HG03558 (cell line): ENCODE measurements around the gene SYTL4.
A peak's percentile ranks its signal among the peaks of the same experiment; 100 is the strongest.

Experiments used
- ATAC-seq: cut with Tn5 transposase; IDR thresholded peaks from one replicate; pipeline ENCODE4 v1.9.1; 2021; ENCODE audit warnings: moderate number of reproducible peaks; ENCODE audit not compliant: unreplicated experiment; ENCODE audit errors: extremely low read depth

Gene SYTL4

DNA sequence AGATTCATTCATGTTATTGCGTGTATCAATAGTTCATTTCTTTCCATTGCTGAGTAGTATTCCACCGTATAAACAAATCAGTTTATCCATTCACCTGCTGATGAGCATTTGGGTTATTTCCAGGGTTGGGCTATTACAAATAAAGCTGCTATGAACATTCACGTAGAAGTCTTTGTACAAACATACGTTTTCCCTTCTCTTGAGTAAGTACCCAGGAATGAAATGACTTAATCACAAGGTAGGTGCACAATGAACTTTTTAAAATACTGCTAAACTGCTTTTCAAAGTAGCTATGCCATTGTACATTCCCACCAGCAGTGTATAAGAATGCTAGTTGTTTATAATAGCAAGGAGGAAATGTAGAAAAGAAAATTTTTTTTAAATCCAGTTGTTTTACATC lies 35.9 kb downstream of the SYTL4 start:
- no peak for ATAC-seq

DNA sequence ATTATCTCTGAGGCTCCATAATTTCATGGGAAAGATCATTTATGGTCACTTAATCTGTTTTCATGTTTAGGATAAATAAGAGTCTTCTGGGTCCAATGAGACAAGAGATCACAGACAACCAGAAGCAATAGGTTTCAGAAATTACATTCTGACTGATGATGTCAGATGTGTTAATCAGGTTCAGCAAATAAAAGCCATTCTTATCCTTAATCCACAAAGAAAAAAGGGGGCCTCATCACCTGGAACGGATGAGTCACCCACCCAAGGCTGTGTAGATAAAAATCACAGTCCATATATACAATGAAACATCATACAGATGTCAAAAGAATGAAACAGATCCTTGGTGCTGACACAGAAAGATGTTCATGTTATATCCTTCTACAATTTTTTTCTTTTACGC lies 36.6 kb downstream of the SYTL4 start:
- no peak for ATAC-seq

DNA sequence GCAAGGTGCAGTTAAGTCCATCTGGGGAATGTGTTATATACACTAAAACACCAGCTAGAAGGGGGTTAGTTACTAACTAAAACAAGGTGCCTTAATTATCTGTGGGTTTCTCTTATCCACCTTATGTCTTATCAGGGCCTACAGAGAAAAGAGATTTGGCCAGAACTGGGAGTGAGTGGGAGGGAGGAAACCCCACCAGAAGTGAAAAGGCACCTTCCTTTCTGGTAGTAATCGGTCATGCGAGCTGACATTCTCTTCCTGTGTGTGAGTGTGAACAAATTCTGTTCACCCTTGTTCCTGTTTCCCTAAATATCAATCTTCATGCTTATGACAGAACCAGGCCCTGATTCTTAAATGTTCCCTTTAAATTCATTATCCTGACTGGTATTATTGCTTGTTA lies 44.4 kb downstream of the SYTL4 start:
- peak; percentile 51 for ATAC-seq

DNA sequence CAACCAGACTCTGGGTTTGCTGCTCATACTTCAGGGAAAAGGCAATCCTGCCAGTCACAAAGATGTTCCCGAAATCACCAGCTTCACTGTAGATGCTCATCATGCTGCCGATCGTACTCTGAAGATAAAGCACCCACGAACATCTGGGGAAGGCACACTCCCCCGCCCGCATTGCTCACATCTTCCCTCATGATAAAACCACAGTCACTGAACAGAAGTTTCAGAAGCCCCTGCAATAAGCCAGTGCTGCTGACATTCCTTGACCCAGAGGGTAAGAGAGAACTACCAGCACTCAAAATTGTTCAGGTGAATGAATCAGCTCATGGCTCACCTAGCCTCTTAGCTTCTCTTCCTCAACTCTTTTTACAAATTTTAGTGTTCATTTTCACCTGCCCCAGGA lies 44.8 kb downstream of the SYTL4 start:
- no peak for ATAC-seq

DNA sequence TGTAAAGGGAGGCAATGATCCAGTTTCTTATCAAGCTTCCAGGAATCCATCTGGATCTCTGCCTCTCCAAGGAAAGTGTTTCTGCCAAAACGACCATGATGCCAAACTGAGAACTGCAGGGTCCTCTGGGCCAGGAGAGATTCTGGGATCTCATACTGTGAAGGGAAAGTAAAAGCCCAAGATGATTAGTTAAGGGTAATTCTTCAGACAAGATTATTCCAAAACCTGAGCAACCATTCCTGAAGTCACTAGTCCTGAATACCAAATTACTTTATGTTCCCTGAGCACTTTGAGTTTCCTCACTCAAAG lies 46.0 kb downstream of the SYTL4 start:
- no peak for ATAC-seq

DNA sequence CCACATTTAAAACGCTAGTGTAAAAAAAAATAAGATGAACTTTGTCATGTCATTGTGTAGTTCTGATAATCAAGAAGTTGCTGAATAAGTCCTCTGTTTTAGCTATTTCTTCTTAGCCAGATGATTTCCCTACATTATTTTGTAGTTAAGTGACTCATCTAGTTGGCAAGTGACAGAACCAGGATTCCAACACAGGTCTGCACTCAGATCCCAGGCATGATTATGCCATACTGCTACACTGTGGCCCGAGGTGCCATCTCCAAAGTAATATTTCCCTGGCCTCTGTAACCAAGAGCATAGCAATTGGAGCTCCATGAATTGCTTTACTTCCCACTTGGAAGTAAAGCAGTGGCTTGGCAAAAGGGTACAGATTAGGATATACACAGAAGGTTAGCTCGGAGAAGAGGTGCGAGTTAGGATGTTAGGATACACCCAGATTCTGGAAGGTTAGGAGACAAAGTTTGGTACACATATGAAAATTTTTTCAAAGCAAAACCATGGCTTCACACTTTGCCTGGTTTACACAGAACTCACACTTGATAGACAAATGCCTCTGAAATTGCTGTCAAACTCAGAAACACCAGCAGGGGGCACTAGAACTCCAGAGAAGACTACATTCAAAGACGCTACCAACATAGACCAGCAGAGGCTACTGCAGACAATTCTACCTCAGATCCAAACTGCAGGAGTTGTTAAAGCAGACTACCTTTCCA lies 46.5 kb downstream of the SYTL4 start:
- ATAC-seq: peak; percentile 43

DNA sequence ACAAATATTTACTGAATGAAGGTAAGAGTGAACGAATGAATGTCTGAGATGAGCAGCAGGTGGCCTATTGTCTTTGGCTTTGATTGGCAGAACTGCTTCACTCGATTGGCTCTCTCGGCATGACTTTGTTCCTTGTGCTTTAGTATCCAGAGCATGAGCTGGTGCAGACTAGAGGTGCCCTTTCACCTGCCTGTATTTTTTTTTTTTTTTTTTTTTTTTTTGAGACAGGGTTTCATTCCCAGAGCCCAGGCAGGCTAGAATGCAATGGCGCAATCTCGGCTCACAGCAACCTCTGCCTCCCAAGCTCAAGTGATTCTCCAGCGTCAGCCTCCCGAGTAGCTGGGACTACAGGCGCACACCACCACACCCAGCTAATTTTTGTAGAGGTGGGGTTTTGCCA lies 49.0 kb downstream of the SYTL4 start:
- ATAC-seq: no peak

DNA sequence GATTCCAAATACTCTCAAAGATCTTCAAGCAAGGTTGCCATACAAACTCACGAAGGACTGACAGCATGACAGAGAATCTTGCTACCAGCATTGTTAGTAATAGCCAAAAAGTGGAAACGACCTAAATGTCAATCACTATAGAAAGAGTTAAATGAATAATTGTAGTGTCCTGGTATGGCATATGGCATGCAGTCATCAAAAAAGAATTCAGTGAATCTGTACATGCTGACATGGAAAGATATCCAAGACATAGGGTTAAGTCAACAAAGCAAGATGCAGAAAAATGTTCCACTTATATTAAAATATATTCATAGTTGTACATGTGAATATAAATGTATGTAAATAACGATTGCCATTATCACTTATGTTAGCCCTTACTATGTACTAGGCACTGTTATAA lies 50.3 kb downstream of the SYTL4 start:
- ATAC-seq: no peak

DNA sequence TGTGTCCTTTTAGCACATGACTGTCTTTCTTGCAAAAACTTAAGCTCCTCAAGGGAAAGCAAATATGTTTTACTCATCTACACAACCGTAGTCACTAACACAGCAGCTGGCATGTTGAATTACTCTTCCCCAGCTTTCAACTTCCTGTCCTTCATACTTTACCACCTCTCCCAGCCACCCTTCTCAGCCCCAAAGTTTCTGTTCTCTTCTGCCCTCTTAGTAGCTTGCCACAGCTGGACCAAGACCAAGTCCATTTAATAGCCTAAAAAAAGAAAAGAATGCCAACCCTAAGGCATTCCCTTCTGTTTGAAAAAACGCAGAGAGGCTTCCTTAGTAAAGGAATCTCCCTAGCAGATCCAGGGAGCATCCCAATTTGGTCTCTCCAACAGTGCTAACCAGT lies 51.2 kb downstream of the SYTL4 start:
- ATAC-seq: no peak

DNA sequence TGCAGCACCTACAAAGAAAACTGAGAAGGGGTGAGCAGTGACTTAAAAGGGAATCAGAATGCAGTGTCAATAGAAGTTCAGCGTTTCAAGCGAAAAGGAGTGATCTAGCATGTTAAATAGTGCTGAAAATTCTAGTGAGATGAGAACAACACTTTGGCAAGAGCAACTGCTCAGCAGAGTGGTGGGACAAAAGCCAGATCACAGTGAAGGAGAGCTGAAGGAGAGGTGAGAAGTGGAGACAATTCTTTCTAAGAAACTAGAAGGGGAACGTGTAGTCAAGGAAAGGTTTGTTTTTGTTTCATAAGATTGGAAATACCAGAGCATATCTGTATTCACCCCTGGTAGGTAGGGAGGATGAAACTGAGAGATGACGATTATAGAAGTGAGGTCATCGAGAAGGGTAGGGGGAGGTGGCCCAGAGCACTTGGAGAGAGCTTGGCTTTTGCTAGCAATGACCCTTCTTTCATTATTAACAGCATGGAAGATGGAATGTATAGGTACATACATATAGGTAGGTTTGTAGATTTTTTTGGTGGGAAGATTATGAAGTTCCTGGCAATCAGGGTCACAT lies 54.2 kb downstream of the SYTL4 start:
- no peak for ATAC-seq

DNA sequence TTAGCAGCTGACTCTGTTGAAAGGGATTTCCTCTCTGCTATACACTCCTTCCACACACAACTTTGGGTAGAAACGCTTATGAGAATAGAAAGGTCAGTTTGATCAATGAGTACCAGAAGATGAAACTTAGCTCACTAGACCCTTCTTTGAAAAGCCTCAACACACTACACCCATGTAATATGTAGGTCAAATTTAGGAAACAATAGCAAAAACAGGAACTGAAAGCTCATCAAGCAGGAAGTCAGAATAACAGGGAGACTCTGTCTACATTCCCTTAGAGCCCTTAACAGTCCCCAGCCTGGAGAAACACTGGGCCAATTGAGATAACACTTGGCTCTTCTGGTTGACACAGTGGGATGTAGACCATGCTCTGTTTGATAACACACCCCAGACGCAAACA lies 57.2 kb downstream of the SYTL4 start:
- ATAC-seq: no peak

DNA sequence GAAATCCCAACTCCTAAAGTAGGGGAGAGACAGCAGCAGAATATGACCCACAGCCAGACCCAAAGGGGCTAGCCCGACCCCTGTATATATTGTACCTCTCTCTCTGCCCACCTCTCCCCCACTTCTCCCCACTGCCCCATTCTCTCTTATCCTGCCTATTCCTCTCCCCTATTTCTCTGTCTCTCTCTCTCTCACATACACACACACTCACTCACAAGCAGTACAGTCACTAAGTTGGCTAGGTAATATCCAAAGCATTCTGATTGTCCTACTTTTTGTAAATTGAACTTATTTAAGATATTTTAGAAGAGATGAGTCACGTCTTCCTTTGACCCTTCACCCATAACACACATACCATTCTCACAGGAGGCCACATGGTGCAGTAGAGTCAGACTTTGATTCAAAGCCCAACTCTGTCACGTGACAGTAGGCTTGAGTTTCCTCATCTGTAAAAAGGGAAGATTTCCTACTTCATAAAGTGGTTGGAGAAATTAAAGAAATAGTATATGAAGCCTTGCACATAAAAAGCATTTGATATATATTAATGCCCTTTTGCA lies 58.4 kb downstream of the SYTL4 start:
- ATAC-seq: no peak

DNA sequence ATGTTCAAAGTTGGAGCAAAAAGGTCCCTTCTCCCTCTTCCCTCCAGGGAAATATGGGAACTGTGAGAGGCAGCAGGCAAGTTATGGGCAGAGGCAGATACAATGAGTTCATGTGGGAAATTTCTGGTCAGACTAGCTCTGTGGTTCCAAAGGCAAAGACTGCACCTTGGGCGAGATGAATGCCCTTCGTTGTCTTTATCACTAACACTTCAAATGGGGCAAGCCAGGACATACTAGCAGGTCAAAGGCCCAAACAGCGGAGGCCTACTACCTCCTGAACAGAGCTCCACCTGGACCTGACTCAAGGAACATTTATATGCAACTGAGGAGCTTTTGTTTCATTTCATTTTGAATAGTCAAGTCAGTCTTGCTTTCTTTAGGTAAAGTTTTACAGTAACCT lies 59.0 kb downstream of the SYTL4 start:
- ATAC-seq: no peak

DNA sequence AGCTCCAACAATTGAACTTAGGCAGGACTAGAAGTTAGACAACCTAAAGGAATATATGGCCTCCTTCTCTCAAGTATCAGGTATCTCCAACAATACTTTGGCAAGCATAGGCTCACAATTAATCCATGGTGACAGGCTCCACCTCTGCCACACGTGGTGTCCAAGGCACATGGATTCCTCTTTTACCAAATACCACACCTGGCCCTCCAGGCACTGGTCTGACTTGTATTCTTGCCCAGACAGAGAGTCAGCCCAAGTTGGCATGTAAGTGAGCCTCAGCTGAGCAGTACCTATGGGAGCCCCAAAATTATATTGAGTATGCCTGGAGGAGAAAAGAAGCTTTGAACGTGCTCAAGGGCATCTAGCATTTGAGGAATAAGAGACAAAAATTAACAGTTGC lies 68.3 kb downstream of the SYTL4 start:
- ATAC-seq: no peak

DNA sequence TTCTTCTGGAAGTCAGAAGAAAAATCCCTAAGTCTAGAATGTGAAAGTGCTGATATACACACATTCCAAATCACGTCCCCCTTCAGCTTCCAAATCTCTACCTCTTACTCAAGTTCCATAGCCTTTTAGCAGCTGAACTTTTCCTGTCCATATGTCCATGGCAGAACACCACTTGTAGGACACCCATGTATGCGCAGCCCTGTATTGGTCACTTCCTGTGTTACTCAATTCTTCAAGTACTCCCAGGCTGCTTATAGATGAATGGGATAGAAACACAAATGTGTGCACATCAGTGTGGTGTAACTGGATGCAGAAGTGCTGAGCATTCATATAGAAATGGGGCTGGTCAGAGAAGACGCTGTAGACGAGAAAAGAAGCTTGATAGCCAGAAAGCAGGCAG lies 69.1 kb downstream of the SYTL4 start:
- no peak for ATAC-seq

DNA sequence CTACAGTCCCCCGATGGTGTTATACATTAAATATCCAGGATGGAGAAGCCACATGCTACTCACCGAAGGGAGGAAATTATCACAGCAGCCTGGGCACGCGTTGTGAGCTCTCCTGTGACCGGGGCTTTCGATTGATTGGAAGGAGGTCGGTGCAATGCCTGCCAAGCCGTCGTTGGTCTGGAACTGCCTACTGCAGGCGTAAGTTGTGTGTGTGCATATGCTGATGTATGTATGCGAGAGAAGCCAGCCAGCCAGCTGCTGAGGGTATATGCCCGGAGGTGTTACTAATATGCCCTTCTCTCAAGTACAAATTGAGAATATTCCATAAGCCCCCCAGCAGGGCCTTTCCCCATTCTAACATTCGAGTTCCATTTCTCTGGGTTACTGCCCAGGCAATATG lies 69.8 kb downstream of the SYTL4 start:
- ATAC-seq: no peak

DNA sequence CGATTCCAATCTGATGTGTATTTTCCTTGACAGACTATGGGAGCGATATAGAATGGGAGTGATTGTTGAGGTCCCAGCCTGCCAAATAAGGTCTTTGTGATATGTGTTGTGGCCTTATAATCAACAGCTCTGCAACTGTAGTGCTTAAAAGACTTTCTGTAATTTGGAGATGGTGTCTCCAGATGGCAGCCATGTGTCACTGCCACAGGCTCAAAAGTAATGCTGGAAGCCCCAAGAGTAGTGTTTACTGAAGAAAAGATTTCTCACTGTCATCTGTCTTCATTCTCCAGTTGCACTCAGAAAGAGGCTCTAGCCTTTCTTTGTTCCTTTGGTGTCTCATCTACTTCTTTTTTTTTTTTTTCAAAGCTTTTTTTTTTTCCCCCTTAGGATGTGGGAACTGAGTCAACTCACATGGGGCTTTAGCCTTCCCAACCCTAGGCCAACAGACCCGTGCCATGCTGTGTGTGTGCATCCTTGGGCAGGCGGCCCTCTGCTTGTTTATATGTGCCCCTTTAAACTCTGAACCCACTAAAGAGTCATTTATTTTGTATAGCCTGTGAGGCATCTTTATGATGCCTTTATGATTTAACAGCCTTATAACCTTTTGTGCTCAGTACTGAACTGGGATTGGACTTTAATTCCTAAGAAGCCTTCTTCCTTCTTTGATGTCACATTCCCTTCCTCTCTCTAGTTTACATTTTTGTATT lies 72.3 kb downstream of the SYTL4 start:
- ATAC-seq: no peak

DNA sequence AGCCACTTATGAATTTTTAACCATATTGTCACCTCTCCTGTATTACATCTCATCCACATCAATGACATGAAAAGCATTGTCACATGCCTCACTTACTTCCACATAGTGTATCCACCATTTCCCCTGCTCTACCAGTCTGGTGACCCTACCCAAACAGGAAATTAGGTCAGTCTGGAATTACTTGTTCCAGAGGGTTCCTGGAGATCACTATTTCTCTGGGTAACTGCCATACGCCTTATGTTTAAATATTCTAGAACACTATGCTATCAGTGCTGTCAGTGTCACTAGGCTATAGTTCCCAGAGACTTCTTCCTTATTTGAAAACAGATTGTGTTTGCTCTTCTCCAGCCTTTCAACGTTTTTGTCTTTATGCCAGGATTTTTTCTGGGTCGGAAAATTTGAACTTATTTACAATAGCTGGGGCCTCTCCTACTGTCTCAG lies 73.0 kb downstream of the SYTL4 start:
- ATAC-seq: no peak

DNA sequence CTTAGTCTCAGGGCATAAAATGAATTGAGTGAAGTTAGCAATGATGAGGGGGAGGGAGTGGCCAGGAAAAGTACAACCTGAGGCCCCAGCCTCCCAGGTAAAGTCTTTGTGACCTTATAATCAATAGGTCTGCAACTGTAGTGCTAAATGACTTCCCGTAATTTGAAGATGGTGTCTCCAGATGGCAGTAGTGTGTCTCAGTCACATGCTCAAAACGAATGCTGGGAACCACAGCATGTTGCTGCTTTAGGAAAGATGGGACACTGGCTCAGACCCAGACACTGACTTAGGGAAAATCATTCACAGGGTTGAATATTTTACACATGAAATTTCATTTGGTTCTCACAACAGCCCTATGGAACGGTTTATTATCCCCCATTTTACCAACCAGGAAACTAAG lies 77.7 kb downstream of the SYTL4 start:
- ATAC-seq: no peak

DNA sequence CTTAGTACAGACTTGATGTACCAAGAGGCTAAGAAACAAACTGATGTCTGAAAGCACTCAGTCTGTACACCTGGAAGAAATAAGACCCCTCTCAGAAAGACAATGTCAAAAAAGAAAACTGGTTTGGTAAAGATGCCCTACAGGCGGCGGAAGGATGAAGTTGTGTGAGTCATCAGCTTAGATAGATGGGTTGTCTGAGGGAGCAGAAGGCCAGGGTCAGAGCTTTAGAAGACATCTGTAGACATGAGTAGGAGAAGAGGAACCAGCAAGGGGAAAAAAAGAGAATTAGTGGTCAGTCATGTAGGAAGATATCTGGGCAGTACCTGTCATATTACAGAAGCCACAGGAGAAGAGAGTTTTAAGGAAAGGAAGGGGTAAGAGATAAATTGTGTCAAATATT lies 79.7 kb downstream of the SYTL4 start:
- no peak for ATAC-seq

DNA sequence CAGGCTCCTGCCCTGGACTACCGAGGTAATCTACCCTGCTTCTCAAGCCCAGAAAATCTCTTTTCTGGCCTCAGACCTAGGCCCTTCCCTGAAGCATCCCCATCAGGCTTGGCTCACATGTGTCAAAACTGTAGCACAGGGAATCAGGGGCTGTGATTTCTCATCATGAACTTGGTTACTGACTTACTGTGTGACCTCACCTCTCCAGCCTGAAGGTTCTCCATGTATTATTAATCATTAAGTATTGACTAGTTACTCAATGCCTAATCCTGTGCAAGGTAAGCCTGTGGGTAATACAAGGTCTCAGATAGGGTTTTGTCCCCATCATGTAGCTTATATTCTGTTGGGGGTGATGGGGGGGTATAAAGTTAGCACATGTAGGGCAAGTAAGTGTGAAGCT lies 81.1 kb downstream of the SYTL4 start:
- no peak for ATAC-seq
